GM18526 (cell line): ENCODE results near the gene ARCN1.

Experiments used
- POLR2A ChIP-seq: IDR thresholded peaks from 3 replicates; pipeline ENCODE4 v1.6.1; 2011; ENCODE audit not compliant: insufficient read length; ENCODE audit errors: extremely low read depth

Gene ARCN1

DNA sequence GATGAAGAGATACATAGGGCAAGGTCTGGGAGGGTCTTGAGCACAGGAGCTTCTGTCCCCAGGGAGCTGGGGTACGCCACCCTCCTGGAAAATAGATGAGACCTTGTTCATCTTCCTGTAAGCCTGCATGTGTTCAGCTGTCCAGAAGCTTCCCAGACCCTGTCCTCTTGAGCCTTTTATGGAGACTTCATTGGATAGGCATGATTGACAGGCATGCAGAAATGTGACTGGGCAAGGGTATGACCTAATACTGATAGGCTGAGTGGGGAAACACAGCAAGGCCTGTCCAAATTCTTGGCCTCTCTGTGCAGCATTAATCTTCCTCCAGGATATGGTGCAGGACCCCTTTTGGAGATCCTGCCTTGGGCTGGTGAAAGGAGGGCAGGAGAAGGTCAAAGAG lies 15.7 kb downstream of the ARCN1 start:
- no peak for TF ChIP-seq POLR2A

- no peak for TF ChIP-seq POLR2A
Observed at GRCh38 chr11:118592616-118593367, 20.6 kb downstream of the ARCN1 start.

GRCh38 chr11:118596224-118597146 lies 24.3 kb downstream of the ARCN1 start:
- TF ChIP-seq POLR2A: no peak

GRCh38 chr11:118597556-118597955 lies 25.3 kb downstream of the ARCN1 start:
- no peak for TF ChIP-seq POLR2A

- TF ChIP-seq POLR2A: no peak
Observed at GRCh38 chr11:118602331-118602730, 30.1 kb downstream of the ARCN1 start.

DNA sequence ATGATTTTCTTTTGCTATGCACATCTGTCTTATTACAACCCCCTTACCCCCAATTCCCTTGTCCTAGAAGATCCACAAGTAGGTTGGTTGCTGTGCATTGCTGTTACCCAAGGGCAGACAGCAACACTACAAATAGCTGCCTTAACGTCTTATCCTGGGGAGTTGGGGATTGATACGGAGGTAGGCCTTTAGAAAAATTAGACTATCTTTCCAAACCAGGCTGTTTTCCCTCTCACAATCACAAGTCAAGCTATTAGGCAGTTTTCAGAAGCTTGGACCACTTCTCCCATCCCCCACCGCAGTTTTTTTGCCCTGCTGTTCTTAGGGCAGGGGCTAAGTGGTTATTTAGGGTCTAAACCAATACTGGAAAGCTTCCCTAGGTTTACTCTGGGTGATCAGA lies 32.4 kb downstream of the ARCN1 start:
- no peak for TF ChIP-seq POLR2A

GRCh38 chr11:118605116-118605867 lies 33.1 kb downstream of the ARCN1 start:
- TF ChIP-seq POLR2A: no peak

GRCh38 chr11:118606157-118606843 lies 34.1 kb downstream of the ARCN1 start:
- TF ChIP-seq POLR2A: no peak

DNA sequence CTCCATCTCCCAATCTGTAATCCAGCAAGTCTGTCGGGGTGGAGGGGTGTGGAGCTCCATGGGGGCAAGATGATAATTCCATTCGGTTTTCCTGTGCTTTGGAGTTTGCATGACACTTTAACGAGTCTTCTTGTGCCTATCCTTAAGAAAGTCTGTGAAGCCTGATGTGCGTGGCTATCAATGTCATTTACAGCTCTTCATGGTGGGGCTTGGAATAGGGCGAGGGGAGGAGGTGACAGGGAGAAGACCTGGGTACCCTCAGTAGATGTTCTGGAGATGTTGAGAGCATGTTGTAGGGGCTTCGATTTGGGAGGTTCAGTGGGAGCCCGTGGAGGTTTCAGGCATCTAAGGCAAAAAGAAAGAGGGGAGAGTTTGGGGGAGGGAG lies 34.6 kb downstream of the ARCN1 start:
- TF ChIP-seq POLR2A: no peak

DNA sequence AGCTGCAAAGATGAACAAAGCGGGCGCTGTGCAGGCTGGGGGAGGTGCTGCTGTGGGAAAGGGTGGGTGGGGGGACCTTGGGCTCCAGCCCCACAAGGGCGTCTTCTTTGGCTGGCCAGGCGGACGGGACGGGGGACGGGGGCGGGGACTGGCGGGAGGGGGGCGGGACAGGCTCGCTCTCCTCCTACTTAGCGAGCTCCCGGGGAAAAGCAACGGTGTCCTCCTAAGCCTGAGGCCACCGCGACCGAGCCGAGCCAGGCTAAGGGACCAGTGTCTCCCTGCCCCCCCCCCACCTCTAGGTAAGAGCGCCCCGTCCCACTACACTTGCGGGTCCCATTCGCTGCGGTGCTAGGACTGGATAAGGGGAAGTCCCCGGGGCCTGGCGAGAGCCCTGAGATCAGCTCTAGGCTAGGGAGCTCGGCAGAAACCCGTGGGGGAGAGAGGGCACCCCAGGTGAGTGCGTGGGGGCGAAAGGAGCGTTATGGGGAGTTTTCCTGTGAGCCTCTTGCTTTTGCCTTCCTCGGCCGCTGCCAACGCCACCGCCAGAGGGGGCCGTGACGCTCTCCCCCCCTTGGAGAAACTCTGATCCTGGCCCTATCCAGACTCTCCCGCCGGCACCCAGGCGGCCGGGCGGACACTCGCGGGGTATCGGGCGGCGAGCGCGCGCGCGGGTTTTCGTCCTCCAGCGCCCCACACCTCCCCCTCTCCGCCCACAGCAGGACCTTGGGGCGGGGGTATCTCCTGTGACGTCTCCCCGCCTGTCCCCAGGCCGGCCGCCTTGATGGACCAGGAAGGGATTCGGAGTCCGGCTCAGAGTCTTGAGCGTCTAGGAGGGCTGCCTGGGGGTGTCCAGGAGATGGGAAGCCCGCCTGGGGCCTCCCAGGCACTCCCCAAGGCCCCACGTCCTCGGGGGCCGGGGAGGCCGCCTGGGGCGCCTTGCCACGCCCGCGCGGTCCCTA lies 35.5 kb downstream of the ARCN1 start, which contains the start of gene PHLDB1:
PHLDB1 (plus strand) TSS at position 215 of the 959 bp plus-strand sequence. CDS start 6,222 bp downstream, outside the sequence.
- no peak for TF ChIP-seq POLR2A

DNA sequence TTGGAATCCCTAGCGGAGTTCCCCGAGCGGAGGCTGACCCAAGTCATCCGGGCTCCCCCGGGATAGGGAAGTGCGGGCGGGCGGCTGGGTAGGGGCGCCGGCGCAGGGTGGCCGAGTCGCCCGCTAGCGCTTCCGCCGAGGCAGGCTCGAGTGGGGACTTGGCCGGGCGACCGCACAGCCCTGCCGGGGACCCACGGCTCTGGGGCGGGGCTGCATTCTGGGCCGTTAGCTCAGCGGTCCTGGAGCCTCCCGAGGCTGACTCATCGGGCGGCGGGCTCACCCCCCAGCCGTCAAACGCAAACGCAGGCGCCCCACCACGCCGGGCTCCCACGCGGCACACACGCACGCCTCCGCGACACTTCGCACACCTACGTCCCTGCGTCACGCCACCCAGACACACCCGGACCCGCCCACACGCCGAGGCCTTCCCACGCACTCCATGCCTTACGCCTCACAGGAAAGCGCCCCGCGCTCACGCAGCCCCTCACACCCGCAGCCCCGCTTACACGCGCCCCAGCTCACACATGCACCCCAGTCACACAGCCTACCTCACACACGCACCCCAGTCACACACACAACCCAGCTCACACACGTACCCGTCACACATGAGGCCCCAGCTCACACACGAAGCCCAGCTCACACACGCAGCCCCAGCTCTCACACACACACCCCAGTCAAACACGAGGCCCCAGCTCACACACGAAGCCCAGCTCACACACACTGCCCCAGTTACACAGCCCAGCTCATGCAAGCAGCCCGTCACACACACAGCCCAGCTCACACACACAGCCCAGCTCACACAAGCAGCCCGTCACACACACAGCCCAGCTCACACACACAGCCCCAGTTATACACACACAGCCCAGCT lies 36.4 kb downstream of the ARCN1 start:
- no peak for TF ChIP-seq POLR2A

DNA sequence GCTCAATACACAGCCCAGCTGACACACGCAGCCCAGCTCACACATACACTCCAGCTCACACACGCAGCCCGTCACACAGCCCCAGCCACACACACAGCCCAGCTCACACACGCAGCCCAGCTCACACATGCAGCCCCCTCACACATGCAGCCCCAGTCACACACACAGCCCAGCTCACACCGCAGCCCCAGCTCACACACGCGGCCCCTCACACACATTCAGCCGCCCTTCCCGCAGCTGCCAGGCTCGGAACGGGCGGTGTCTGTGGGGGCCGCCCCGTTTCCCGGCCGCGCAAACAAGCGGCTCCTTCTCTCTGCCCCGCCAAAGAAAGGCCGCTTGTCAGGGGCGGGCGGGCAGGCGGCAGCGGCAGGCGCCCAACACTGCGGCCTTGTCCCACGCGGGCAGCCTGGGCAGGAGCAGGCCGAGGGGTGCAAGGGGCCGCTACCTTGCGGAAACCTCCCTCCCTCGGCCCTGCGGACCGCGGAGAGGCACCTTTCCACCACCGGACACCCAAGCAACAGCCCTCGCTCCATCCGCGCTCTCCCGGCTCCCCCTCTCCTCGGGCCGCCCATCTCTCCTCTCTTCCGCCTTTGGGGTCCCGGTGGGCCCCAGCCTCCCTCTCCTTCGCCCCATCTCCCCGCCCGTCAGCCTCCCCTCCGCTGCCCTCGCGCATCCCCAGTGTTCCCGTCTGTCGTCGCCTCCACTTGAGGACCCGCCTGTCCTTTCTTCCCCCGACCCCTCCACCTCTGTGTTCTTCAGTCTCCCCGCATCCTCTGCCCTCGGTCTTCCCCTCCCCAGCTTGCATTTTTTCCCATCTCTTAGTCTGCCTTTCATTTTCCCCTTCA lies 37.4 kb downstream of the ARCN1 start:
- no peak for TF ChIP-seq POLR2A
